ENCODE data around the gene SPACA1. TPM values are rescaled to one million over a fixed set of nuclear protein-coding genes. Genes with fewer than 3 reads are reported as not detected.

Gene SPACA1
- not detected in 2 replicates for total RNA-seq (2021)
- long read RNA-seq, result 0 reads

- Mint-ChIP-seq H3K27me3 (ENCODE audit: low read depth) (no peaks in the 10 kb centered on the region), H3K27ac (no peak within 1 kb of the TSS), H3K9me3 (peaks cover 0 to 2% of the 10 kb centered on the region in 2 experiments; a peak in 1 of 5 replicates), H3K36me3 (ENCODE audit: insufficient read depth in 1 of 3, low read depth in 3 of 3) (peaks cover 0 to 10% (median 0%) of the 10 kb centered on the region in 3 experiments; a peak in 3 of 7 replicates), H3K4me3 (0 out of 5 replicates have a peak within 1 kb of the TSS, but pooled peaks of 1 of the 2 experiments have one; percentile 47), H3K4me1 (peaks cover 19 to 26% of the 10 kb centered on the region in 2 experiments)
- peak; percentile 30 for DNase-seq
- TF ChIP-seq, protein P1, sequence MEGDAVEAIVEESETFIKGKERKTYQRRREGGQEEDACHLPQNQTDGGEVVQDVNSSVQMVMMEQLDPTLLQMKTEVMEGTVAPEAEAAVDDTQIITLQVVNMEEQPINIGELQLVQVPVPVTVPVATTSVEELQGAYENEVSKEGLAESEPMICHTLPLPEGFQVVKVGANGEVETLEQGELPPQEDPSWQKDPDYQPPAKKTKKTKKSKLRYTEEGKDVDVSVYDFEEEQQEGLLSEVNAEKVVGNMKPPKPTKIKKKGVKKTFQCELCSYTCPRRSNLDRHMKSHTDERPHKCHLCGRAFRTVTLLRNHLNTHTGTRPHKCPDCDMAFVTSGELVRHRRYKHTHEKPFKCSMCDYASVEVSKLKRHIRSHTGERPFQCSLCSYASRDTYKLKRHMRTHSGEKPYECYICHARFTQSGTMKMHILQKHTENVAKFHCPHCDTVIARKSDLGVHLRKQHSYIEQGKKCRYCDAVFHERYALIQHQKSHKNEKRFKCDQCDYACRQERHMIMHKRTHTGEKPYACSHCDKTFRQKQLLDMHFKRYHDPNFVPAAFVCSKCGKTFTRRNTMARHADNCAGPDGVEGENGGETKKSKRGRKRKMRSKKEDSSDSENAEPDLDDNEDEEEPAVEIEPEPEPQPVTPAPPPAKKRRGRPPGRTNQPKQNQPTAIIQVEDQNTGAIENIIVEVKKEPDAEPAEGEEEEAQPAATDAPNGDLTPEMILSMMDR (conservative IDR thresholded peaks at IDR 0.05), result no peak
- Histone ChIP-seq H3K79me1 (ENCODE audit: insufficient read depth, low read depth, low read length, poor library complexity, severe bottlenecking) (no peaks in the 10 kb centered on the region), H3K4ac (ENCODE audit: low read depth, low read length) (no peak within 1 kb of the TSS), H3K4me1 (ENCODE audit: insufficient read depth, low read length) (no peaks in the 10 kb centered on the region), H4K8ac (replicated peaks; ENCODE audit: insufficient read length, low read depth, low read length) (no peak within 1 kb of the TSS), H3K9ac (ENCODE audit: extremely low read depth, insufficient read length, low read length) (no peak within 1 kb of the TSS), H2BK5ac (ENCODE audit: insufficient read length, low read length) (no peak within 1 kb of the TSS), H2BK20ac (ENCODE audit: low read depth, low read length, poor library complexity, severe bottlenecking) (no peak within 1 kb of the TSS), H3T11ph (ENCODE audit: low read length) (no peak within 1 kb of the TSS), H2AK5ac (ENCODE audit: insufficient read length, low read length) (no peak within 1 kb of the TSS), H3K9me3 (ENCODE audit: control insufficient read depth, low read depth, low read length) (no peaks in the 10 kb centered on the region), H3K23me2 (ENCODE audit: insufficient read length, low read depth, low read length, poor library complexity, severe bottlenecking) (no peaks in the 10 kb centered on the region), H3K56ac (ENCODE audit: insufficient read length, low read depth, low read length) (no peak within 1 kb of the TSS), H4K5ac (ENCODE audit: insufficient read length, low read depth, low read length) (no peak within 1 kb of the TSS), H2AFZ (ENCODE audit: low read length) (no peak within 1 kb of the TSS), H4K91ac (ENCODE audit: insufficient read length, low read depth, low read length) (no peak within 1 kb of the TSS), H3K18ac (ENCODE audit: insufficient read length, low read depth, low read length) (no peak within 1 kb of the TSS), H3K4me2 (ENCODE audit: insufficient read depth, insufficient read length, low read length) (no peak within 1 kb of the TSS), H3K23ac (ENCODE audit: insufficient read length, low read depth, low read length) (no peak within 1 kb of the TSS), H4K20me1 (ENCODE audit: control insufficient read depth, insufficient read depth, insufficient read length) (no peaks in the 10 kb centered on the region), H3K79me2 (ENCODE audit: insufficient read depth, low read length) (no peaks in the 10 kb centered on the region), H2BK12ac (ENCODE audit: insufficient read length, low read depth, low read length) (no peak within 1 kb of the TSS), H3K14ac (ENCODE audit: insufficient read depth, low read length) (no peak within 1 kb of the TSS), H2BK120ac (ENCODE audit: low read depth, low read length, poor library complexity, severe bottlenecking) (no peak within 1 kb of the TSS), H2BK15ac (ENCODE audit: low read depth, low read length) (no peak within 1 kb of the TSS), H3K27ac (ENCODE audit: insufficient read length, low read depth, low read length) (no peak within 1 kb of the TSS), H3K27me3 (ENCODE audit: insufficient read depth, low read length) (no peaks in the 10 kb centered on the region)
- no CpG with 5 or more reads among the region's 77 CpGs for WGBS (ENCODE audit: extremely low coverage, insufficient read length, low lambda C conversion rate)
These were observed at the start of gene SPACA1 for GRCh38 chr6:88047510-88048150. Gene SPACA1, plus strand, starts transcription at chr6:88047841. Its CDS starts 65 bp downstream, at chr6:88047906.
